ENCODE results near the gene HCAR3.
"Not testable (repeated sequence)": the region's sequence is repeated elsewhere in the genome, so short reads cannot be mapped to it uniquely, and the experiment has no call there.

HCAR3 gene

GRCh38 chr12:122691566-122691965 lies 25.0 kb downstream of the HCAR3 start:
- CTCF ChIA-PET, result interaction anchor here (1.0 to 2.0 kb wide), 3 partner anchors 12 to 261 kb away, joined by 3 to 5 read pairs (median 3); no protein-coding TSS in a partner anchor
- no peak for TF ChIP-seq CTCF (IDR thresholded peaks at IDR 0.05; ENCODE audit: control extremely low read depth, extremely low read depth, low read depth, missing control alignments)
- POLR2A ChIA-PET, result no interaction called here
- DNase-seq (ENCODE audit: extremely low spot score), result no peak

GRCh38 chr12:122688291-122688690 lies 28.3 kb downstream of the HCAR3 start:
- no peak for TF ChIP-seq CTCF (IDR thresholded peaks at IDR 0.05; ENCODE audit: control extremely low read depth, extremely low read depth, low read depth, missing control alignments)
- CTCF ChIA-PET, result interaction anchor here (0.8 to 1.1 kb wide), 4 partner anchors 17 to 128 kb away, joined by 3 read pairs; no protein-coding TSS in a partner anchor
- DNase-seq (ENCODE audit: extremely low spot score), result no peak
- POLR2A ChIA-PET, result no interaction called here

GRCh38 chr12:122687086-122687485 lies 29.5 kb downstream of the HCAR3 start:
- DNase-seq (ENCODE audit: extremely low spot score), result no peak
- CTCF ChIA-PET, result interaction anchor here (1.1 kb wide), 1 partner anchor 32 kb away, joined by 3 read pairs; no protein-coding TSS in a partner anchor
- TF ChIP-seq CTCF (IDR thresholded peaks at IDR 0.05; ENCODE audit: control extremely low read depth, extremely low read depth, low read depth, missing control alignments), result no peak
- POLR2A ChIA-PET, result no interaction called here

GRCh38 chr12:122686538-122686937 lies 30.1 kb downstream of the HCAR3 start:
- TF ChIP-seq CTCF (IDR thresholded peaks at IDR 0.05; ENCODE audit: control extremely low read depth, extremely low read depth, low read depth, missing control alignments), result no peak
- ChIA-PET CTCF (interaction anchor here (0.9 to 1.2 kb wide), 2 partner anchors 19 to 49 kb away, joined by 3 read pairs; no protein-coding TSS in a partner anchor), POLR2A (no interaction called here)
- no peak for DNase-seq (ENCODE audit: extremely low spot score)

GRCh38 chr12:122684297-122684813 lies 32.3 kb downstream of the HCAR3 start:
- CTCF ChIA-PET, result interaction anchor here (1.2 to 1.3 kb wide), 2 partner anchors 24 to 46 kb away, joined by 3 read pairs; no protein-coding TSS in a partner anchor
- no peak for TF ChIP-seq CTCF (IDR thresholded peaks at IDR 0.05; ENCODE audit: control extremely low read depth, extremely low read depth, low read depth, missing control alignments)
- POLR2A ChIA-PET, result no interaction called here
- DNase-seq (ENCODE audit: extremely low spot score), result no peak

GRCh38 chr12:122681814-122682213 lies 34.8 kb downstream of the HCAR3 start:
- POLR2A ChIA-PET, result no interaction called here
- CTCF ChIA-PET, result interaction anchor here (1.0 to 1.5 kb wide), 3 partner anchors 8 to 71 kb away, joined by 4 read pairs; partner anchors contain the start of gene DENR
- no peak for TF ChIP-seq CTCF (IDR thresholded peaks at IDR 0.05; ENCODE audit: control extremely low read depth, extremely low read depth, low read depth, missing control alignments)
- DNase-seq (ENCODE audit: extremely low spot score), result no peak

- POLR2A ChIA-PET; DNase-seq (ENCODE audit: extremely low spot score): not testable (repeated sequence)
- CTCF ChIA-PET, result interaction anchor here (1.3 to 1.5 kb wide), 2 partner anchors 9 to 72 kb away, joined by 4 read pairs; partner anchors contain the start of gene DENR
Observed at GRCh38 chr12:122680989-122681388, 35.6 kb downstream of the HCAR3 start.

GRCh38 chr12:122676781-122677180 lies 39.8 kb downstream of the HCAR3 start:
- DNase-seq (ENCODE audit: extremely low spot score); POLR2A ChIA-PET: not testable (repeated sequence)
- CTCF ChIA-PET, result interaction anchor here (1.2 kb wide), 1 partner anchor 39 kb away, joined by 3 read pairs; no protein-coding TSS in a partner anchor

- POLR2A ChIA-PET; DNase-seq (ENCODE audit: extremely low spot score): not testable (repeated sequence)
- CTCF ChIA-PET, result interaction anchor here (1.1 kb wide), 1 partner anchor 15 kb away, joined by 3 read pairs; no protein-coding TSS in a partner anchor
Observed at GRCh38 chr12:122676015-122676414, 40.6 kb downstream of the HCAR3 start.

Measured in GM10248 (cell line).